HL-60 (cell line): ENCODE measurements around the gene C15orf62.

ENCODE experiments used
- DNase-seq, 2 experiments: peaks; one replicate each; pipeline ENCODE4 v3.0.0-alpha.2; 2010 to 2020; ENCODE audit warnings: low read depth in 1 of 2, low spot score in 1 of 2
- H3K27ac ChIP-seq: fragments of 250-450 bp; sonication (Bioruptor Pico); replicated peaks from 2 replicates; pipeline ENCODE4 v1.5.1; 2020; ENCODE audit warnings: mild to moderate bottlenecking, moderate library complexity
- H3K27me3 ChIP-seq: fragments of 250-450 bp; sonication (Bioruptor Pico); 2 replicates; pipeline ENCODE4 v1.5.1; 2021; ENCODE audit warnings: mild to moderate bottlenecking, moderate library complexity; ENCODE audit not compliant: insufficient read depth, poor library complexity, severe bottlenecking
- H3K4me3 ChIP-seq: replicated peaks from 2 replicates; pipeline ENCODE4 v1.5.1; 2011; ENCODE audit warnings: mild to moderate bottlenecking, control low read depth, low read length; ENCODE audit not compliant: insufficient read depth
- GABPA ChIP-seq: IDR thresholded peaks from 2 replicates; pipeline ENCODE4 v1.6.1; 2012; ENCODE audit warnings: low read depth
- POLR2AphosphoS5 ChIP-seq: IDR thresholded peaks from 2 replicates; pipeline ENCODE4 v1.6.1; 2012; ENCODE audit warnings: low read depth
- REST ChIP-seq: IDR thresholded peaks from 2 replicates; pipeline ENCODE4 v1.6.1; 2012; ENCODE audit warnings: low read depth; ENCODE audit not compliant: insufficient replicate concordance
- SPI1 ChIP-seq: IDR thresholded peaks from 2 replicates; pipeline ENCODE4 v1.6.1; 2012; ENCODE audit warnings: low read depth, mild to moderate bottlenecking, borderline replicate concordance
- TF ChIP-seq, protein P1 (sequence below): IDR thresholded peaks from one replicate; pipeline ENCODE4 v1.5.1; 2011; ENCODE audit warnings: low read length, control low read depth, inconsistent platforms; ENCODE audit not compliant: insufficient read depth

C15orf62 gene

DNA sequence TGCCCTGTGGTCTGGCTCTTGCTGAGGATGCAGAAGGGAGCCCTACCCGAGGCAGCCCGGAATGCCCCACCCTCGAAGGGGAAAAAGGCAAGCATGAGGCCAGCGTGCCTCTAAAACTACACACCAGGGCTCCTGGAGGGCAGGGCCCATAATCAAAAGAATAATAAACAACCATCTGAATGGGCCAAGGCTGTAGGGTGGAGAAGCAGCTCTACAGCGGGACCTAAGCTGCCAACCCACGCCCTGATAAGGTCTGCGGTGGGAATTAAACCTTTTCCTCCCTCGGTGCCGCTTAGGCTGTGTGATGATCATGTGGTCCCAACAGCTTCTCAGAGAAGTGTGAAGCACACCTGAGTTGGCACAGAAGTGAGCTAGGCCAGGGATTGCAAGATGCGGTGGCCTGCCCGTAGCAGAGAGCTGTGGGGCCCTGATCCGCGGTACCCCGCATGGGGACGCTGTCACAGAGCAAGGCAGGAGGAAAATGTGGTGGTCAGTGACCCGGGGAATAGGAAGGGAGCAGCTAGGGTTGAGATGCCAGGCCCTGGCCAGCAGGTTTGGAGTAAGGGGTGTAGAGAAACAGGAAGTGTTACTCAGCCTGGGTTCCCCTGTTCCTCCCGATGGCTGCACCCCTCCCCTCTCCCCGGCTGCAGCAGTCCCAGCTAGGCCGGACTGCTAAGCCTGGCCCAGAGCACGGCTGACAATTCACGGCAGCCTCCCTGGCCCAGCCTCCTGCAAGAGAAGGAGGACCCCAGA is 1.1 kb upstream of the C15orf62 start:
- peak; percentile 58 to 68 for DNase-seq
- Histone ChIP-seq H3K27me3 (no peaks in the 10 kb centered on the region), H3K27ac (peak overlapping the region; percentile 70), H3K4me3 (peak overlapping the region; percentile 11)
- TF ChIP-seq GABPA (peak; percentile 71), SPI1 (peak; percentile 85), REST (no peak), POLR2AphosphoS5 (0 out of 2 replicates have a peak, but pooled peaks have one; percentile 33)
- TF ChIP-seq, protein P1, sequence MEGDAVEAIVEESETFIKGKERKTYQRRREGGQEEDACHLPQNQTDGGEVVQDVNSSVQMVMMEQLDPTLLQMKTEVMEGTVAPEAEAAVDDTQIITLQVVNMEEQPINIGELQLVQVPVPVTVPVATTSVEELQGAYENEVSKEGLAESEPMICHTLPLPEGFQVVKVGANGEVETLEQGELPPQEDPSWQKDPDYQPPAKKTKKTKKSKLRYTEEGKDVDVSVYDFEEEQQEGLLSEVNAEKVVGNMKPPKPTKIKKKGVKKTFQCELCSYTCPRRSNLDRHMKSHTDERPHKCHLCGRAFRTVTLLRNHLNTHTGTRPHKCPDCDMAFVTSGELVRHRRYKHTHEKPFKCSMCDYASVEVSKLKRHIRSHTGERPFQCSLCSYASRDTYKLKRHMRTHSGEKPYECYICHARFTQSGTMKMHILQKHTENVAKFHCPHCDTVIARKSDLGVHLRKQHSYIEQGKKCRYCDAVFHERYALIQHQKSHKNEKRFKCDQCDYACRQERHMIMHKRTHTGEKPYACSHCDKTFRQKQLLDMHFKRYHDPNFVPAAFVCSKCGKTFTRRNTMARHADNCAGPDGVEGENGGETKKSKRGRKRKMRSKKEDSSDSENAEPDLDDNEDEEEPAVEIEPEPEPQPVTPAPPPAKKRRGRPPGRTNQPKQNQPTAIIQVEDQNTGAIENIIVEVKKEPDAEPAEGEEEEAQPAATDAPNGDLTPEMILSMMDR: no peak

- H3K27ac ChIP-seq: peak overlapping the region; percentile 70; the same call in 1 of the 2 replicates
- H3K27me3 ChIP-seq: no peaks in the 10 kb centered on the region
- no peak for DNase-seq
- no peak for TF ChIP-seq GABPA
- no peak for TF ChIP-seq POLR2AphosphoS5
- no peak for TF ChIP-seq REST
- TF ChIP-seq SPI1: no peak
- TF ChIP-seq, protein P1: no peak
- no peak overlapping the region for H3K4me3 ChIP-seq
Measured at GRCh38 chr15:40770147-40770721, 454 bp downstream of the C15orf62 start.

DNA sequence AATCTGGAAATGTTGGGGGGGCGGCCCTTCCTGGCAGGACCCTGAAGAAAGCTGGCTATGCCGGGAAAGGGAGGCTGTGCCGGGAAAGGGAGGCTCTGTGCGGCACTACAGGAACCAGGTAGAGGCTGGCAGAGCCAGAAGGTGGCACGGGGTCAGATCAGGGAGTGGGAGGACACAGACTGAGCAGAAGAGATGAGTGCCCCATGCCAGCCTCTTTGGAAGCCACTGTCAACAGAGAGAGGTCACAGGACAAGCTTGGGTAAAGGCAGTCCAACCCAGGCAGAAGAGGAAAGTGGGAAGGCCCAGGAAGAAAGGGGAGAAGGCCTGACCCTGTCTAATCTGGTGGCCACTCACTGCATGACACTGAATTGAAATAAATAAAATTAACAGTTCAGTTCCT is 1.5 kb downstream of the C15orf62 start:
- Histone ChIP-seq H3K4me3 (no peak overlapping the region), H3K27me3 (no peaks in the 10 kb centered on the region), H3K27ac (no peak overlapping the region)
- TF ChIP-seq, protein P1: no peak
- no peak for TF ChIP-seq REST
- no peak for DNase-seq
